ENCODE data around the gene NHLH1. TPM values are rescaled to one million over a fixed set of nuclear protein-coding genes. Genes with fewer than 3 reads are reported as not detected.

The NHLH1 gene
- total and polyA plus RNA-seq, 2 of the 4 experiments (the other 2 are of a cell fraction): 0.14 TPM; not detected in 1

DNA sequence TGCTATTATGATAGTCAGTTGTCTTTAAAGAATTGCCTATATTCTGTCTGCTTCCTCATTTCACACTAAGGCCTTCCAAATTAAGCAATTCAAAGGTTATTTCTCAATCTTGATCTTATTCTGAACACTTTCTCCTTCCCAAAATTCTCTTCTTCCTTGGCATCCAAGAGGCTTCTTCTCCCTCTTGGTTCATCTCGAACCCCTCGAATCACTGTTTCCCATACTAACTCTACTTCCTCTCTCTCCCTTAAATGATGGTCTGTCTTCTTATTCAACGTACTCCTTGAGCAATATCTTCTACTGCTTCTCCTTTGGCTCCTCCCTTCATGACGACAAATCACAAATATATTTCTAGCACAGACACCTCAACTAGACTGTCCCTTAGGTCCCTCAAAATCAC, 28.3 kb upstream of the NHLH1 start:
- intact Hi-C loops (cut with micrococcal nuclease): loop anchor here (5.0 kb wide), 1 partner anchor 96 kb away; no protein-coding TSS in a partner anchor
- H2BK5ac ChIP-seq (ENCODE audit: low read depth, low read length, poor library complexity, severe bottlenecking): no peak overlapping the region
- dilution Hi-C loops (cut with HindIII; ENCODE audit: low sequenced_read_pairs, unreplicated experiment): no loop called here
- no peak overlapping the region for H4K5ac ChIP-seq (ENCODE audit: low read depth, low read length)
- no peak overlapping the region for H3K4me3 ChIP-seq (ENCODE audit: insufficient read depth, low read depth, low read length)
- no peak for ATAC-seq (ENCODE audit: low read depth)
- H2AK9ac ChIP-seq (replicated peaks; ENCODE audit: low read depth, low read length, poor library complexity): no peak overlapping the region
- no peak overlapping the region for H3K4ac ChIP-seq (ENCODE audit: low read depth, low read length)
- TF ChIP-seq, protein P1, sequence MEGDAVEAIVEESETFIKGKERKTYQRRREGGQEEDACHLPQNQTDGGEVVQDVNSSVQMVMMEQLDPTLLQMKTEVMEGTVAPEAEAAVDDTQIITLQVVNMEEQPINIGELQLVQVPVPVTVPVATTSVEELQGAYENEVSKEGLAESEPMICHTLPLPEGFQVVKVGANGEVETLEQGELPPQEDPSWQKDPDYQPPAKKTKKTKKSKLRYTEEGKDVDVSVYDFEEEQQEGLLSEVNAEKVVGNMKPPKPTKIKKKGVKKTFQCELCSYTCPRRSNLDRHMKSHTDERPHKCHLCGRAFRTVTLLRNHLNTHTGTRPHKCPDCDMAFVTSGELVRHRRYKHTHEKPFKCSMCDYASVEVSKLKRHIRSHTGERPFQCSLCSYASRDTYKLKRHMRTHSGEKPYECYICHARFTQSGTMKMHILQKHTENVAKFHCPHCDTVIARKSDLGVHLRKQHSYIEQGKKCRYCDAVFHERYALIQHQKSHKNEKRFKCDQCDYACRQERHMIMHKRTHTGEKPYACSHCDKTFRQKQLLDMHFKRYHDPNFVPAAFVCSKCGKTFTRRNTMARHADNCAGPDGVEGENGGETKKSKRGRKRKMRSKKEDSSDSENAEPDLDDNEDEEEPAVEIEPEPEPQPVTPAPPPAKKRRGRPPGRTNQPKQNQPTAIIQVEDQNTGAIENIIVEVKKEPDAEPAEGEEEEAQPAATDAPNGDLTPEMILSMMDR (conservative IDR thresholded peaks at IDR 0.05; ENCODE audit: low read depth, low read length): no peak
- TF ChIP-seq RAD21 (IDR thresholded peaks at IDR 0.05; ENCODE audit: low read length) (no peak), MAZ (IDR thresholded peaks at IDR 0.05; ENCODE audit: borderline replicate concordance, low read depth, low read length) (no peak), MXI1 (IDR thresholded peaks at IDR 0.05; ENCODE audit: borderline replicate concordance, low read depth, low read length) (no peak), ELK1 (IDR thresholded peaks at IDR 0.05; ENCODE audit: borderline replicate concordance, low read depth, low read length) (no peak), USF2 (IDR thresholded peaks at IDR 0.05; ENCODE audit: low read depth, low read length) (no peak), SMC3 (IDR thresholded peaks at IDR 0.05; ENCODE audit: low read depth, low read length) (no peak), BHLHE40 (IDR thresholded peaks at IDR 0.05; ENCODE audit: low read depth, low read length) (no peak), RFX5 (IDR thresholded peaks at IDR 0.05; ENCODE audit: low read depth, low read length) (no peak), CHD1 (IDR thresholded peaks at IDR 0.05; ENCODE audit: low read depth, low read length) (no peak), FOS (IDR thresholded peaks at IDR 0.05; ENCODE audit: low read depth, low read length) (no peak), POLR2A (IDR thresholded peaks at IDR 0.05; ENCODE audit: low read depth, low read length) (no peak), RCOR1 (IDR thresholded peaks at IDR 0.05; ENCODE audit: insufficient replicate concordance, low read length) (no peak), CEBPB (IDR thresholded peaks at IDR 0.05; ENCODE audit: low read depth, low read length) (no peak)
- peaks cover 31% of the 10 kb centered on the region for H3K36me3 ChIP-seq (ENCODE audit: control insufficient read depth, insufficient read depth, low read length)
- no peak overlapping the region for H2BK120ac ChIP-seq (ENCODE audit: low read depth, low read length)
- no peaks in the 10 kb centered on the region for H3K27me3 ChIP-seq (ENCODE audit: control insufficient read depth, insufficient read depth, low read length)
- no peaks in the 10 kb centered on the region for H3K9me1 ChIP-seq (ENCODE audit: insufficient read depth, low read length)
- ChIA-PET CTCF (no interaction called here), POLR2A (ENCODE audit: unreplicated experiment) (interaction anchor here (0.6 kb wide), 1 partner anchor 21 kb away, joined by 10 read pairs; no protein-coding TSS in a partner anchor)
- in situ Hi-C loops (cut with MboI; ENCODE audit: low sequenced_read_pairs): no loop called here
- no peak overlapping the region for H3K18ac ChIP-seq (ENCODE audit: low read depth, low read length)
- no peak overlapping the region for H2AK5ac ChIP-seq (ENCODE audit: low read depth, low read length)
- H3K56ac ChIP-seq (ENCODE audit: extremely low read depth, insufficient read depth, low read length): no peak overlapping the region
- no peak overlapping the region for H2AFZ ChIP-seq (replicated peaks; ENCODE audit: low read length, poor library complexity)
- no peak overlapping the region for H3K9ac ChIP-seq (ENCODE audit: low read depth, low read length)
- peaks cover 62% of the 10 kb centered on the region for H4K20me1 ChIP-seq (ENCODE audit: insufficient read depth, low read length)
- no peak overlapping the region for H3K4me2 ChIP-seq (ENCODE audit: low read depth, low read length)
- H3K27ac ChIP-seq (ENCODE audit: insufficient read depth, low read length): no peak overlapping the region
- no peak overlapping the region for H2BK20ac ChIP-seq (ENCODE audit: low read depth, low read length)
- H3K4me1 ChIP-seq (ENCODE audit: control insufficient read depth, insufficient read depth, low read length): peaks cover 3% of the 10 kb centered on the region
- H4K91ac ChIP-seq (ENCODE audit: insufficient read depth, low read depth, low read length): no peak overlapping the region
- H4K8ac ChIP-seq (ENCODE audit: low read depth in 2 of 2, low read length in 2 of 2): no peak overlapping the region
- DNase-seq: no peak
- no peak overlapping the region for H3K14ac ChIP-seq (replicated peaks; ENCODE audit: low read depth, low read length)
- no peaks in the 10 kb centered on the region for H3K9me3 ChIP-seq (ENCODE audit: control insufficient read depth, insufficient read depth, low read length)
- H3K79me1 ChIP-seq (ENCODE audit: low read depth in 1 of 2, low read length in 2 of 2): peaks cover 3 to 48% of the 10 kb centered on the region in 2 experiments
- H2BK15ac ChIP-seq (ENCODE audit: low read depth, low read length): no peak overlapping the region
- H3K23ac ChIP-seq (ENCODE audit: low read depth, low read length): no peak overlapping the region
- 87% methylated on average over 4 of the region's 4 CpGs; no CpG with 5 or more reads in 1 of the 2 experiments for WGBS, 2 experiments (ENCODE audit: extremely low coverage in 2 of 2, insufficient read length in 1 of 2)
- BruUV-seq (replicated peaks): no TSS peak
